IMR-90 (cell line): ENCODE data around the gene PARP14.
"Not testable (repeated sequence)": the region's sequence is repeated elsewhere in the genome, so short reads cannot be mapped to it uniquely, and the experiment has no call there.

Experiments
- CEBPB ChIP-seq: IDR thresholded peaks from 2 replicates; pipeline ENCODE4 v1.6.1; 2012; ENCODE audit warnings: low read depth, low read length, improper control_type of control experiment
- CTCF ChIP-seq: conservative IDR thresholded peaks from 2 replicates; pipeline ENCODE4 v1.5.1; 2012; ENCODE audit warnings: mild to moderate bottlenecking, low read depth, low read length, improper control_type of control experiment
- MAZ ChIP-seq: IDR thresholded peaks from 2 replicates; pipeline ENCODE4 v1.6.1; 2012; ENCODE audit warnings: low read depth, mild to moderate bottlenecking, low read length, improper control_type of control experiment, moderate library complexity, borderline replicate concordance
- POLR2A ChIP-seq: IDR thresholded peaks from 2 replicates; pipeline ENCODE4 v1.6.1; 2012; ENCODE audit warnings: mild to moderate bottlenecking, low read depth, low read length
- RFX5 ChIP-seq: IDR thresholded peaks from 2 replicates; pipeline ENCODE4 v1.8.0; 2012; ENCODE audit warnings: low read depth, mild to moderate bottlenecking, low read length, moderate library complexity

GRCh38 chr3:122651962-122652361 is 28.7 kb upstream of the PARP14 start:
- TF ChIP-seq CTCF, CEBPB, POLR2A, RFX5, MAZ: not testable (repeated sequence)
